22Rv1 (cell line): ENCODE measurements around the gene NUP210.

Experiments
- ZFX ChIP-seq: fragments of 450-650 bp; IDR thresholded peaks from 2 replicates; pipeline ENCODE4 v1.6.1; 2017; ENCODE audit warnings: antibody characterized with exemption, borderline replicate concordance
- TF ChIP-seq, protein P1 (sequence below): fragments of 450-650 bp; IDR thresholded peaks from 2 replicates; pipeline ENCODE4 v1.5.1; 2017; ENCODE audit warnings: mild to moderate bottlenecking

- TF ChIP-seq, protein P1, sequence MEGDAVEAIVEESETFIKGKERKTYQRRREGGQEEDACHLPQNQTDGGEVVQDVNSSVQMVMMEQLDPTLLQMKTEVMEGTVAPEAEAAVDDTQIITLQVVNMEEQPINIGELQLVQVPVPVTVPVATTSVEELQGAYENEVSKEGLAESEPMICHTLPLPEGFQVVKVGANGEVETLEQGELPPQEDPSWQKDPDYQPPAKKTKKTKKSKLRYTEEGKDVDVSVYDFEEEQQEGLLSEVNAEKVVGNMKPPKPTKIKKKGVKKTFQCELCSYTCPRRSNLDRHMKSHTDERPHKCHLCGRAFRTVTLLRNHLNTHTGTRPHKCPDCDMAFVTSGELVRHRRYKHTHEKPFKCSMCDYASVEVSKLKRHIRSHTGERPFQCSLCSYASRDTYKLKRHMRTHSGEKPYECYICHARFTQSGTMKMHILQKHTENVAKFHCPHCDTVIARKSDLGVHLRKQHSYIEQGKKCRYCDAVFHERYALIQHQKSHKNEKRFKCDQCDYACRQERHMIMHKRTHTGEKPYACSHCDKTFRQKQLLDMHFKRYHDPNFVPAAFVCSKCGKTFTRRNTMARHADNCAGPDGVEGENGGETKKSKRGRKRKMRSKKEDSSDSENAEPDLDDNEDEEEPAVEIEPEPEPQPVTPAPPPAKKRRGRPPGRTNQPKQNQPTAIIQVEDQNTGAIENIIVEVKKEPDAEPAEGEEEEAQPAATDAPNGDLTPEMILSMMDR = no peak
- no peak for TF ChIP-seq ZFX
Measured at GRCh38 chr3:13388816-13389215, 31.3 kb downstream of the NUP210 start.
